Posterior cingulate gyrus (tissue), 11 donors: ENCODE results near the gene CFAP77.

Experiments used
- DNase-seq, 10 donors: peaks; one replicate each; pipeline versions ENCODE4 v3.0.0 to v3.0.0-alpha.2; 2020 to 2021; ENCODE audit warnings: mixed read lengths in 3 of 10
- intact Hi-C: fragments of 100-400 bp; cut with DNase I; formaldehyde crosslinking; loops from one replicate; pipeline ENCODE4 v1.15.1; 2023

Gene CFAP77

GRCh38 chr9:132541870-132542830 lies 132.1 kb downstream of the CFAP77 start:
- DNase-seq, result peak in 2 of 10 donors; percentile 33 to 68

DNA sequence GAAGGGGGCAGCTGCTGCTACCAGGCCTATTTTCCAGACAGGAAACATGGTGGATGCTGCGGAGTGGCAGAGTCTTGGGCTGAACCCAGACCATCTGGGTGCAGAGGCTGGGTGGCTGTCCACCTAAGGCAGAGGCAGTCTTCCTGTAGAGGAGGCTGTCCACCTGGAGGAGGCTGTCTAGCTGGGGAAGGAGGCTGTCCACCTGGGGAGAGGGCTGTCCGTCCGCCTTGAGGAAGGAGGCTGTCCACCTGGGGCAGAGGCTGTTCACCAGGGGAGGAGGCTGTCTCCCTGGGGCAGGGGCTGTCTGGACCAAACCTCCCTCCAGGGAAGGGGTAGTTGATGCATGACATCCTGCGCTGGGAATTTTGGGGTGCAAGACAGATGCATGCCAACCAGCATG lies 133.2 kb downstream of the CFAP77 start:
- intact Hi-C loops, result no loop called here

More at GRCh38 chr9:132541870-132542830, 132.1 kb downstream of the CFAP77 start:
- intact Hi-C loops, result no loop called here

GRCh38 chr9:132543960-132544359 lies 133.9 kb downstream of the CFAP77 start:
- DNase-seq, result peak in 2 of 10 donors; percentile 30 to 80
- intact Hi-C loops, result no loop called here

More for the DNA sequence above, 133.2 kb downstream of the CFAP77 start:
- peak in 2 of 10 donors; percentile 9 to 58 for DNase-seq

GRCh38 chr9:132545578-132545977 lies 135.6 kb downstream of the CFAP77 start:
- DNase-seq, result peak in 2 of 10 donors; percentile 8 to 46
- intact Hi-C loops, result no loop called here

GRCh38 chr9:132546148-132547051 lies 136.4 kb downstream of the CFAP77 start:
- peak in 2 of 10 donors; percentile 55 to 64 for DNase-seq
- intact Hi-C loops, result no loop called here

GRCh38 chr9:132547052-132547431 lies 137.0 kb downstream of the CFAP77 start:
- intact Hi-C loops, result no loop called here
- DNase-seq, result no peak

DNA sequence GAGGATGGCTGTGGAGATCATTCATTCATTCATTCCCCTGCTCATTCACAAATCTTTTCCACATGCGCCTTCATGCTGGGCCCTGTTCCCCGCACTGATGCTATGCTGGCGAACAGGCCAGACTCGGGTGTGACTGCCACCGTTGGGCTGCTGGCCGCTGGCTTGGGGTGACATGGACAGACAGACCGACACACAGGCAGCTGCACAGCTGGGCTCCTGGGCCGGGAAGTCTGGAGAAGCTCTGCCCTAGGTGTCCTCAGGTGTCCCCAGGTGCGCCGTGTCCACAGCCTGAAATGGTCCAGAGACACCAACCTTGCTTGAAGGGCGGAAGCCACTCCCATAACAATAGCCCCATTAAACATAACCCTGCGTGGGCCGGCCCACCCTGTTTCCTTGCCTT lies 137.4 kb downstream of the CFAP77 start:
- intact Hi-C loops, result no loop called here

GRCh38 chr9:132547976-132548730 lies 138.1 kb downstream of the CFAP77 start:
- intact Hi-C loops, result no loop called here
- DNase-seq, result peak in 2 of 10 donors; percentile 27 to 29

More for the DNA sequence above, 137.4 kb downstream of the CFAP77 start:
- peak in 2 of 10 donors; percentile 37 to 71 for DNase-seq

DNA sequence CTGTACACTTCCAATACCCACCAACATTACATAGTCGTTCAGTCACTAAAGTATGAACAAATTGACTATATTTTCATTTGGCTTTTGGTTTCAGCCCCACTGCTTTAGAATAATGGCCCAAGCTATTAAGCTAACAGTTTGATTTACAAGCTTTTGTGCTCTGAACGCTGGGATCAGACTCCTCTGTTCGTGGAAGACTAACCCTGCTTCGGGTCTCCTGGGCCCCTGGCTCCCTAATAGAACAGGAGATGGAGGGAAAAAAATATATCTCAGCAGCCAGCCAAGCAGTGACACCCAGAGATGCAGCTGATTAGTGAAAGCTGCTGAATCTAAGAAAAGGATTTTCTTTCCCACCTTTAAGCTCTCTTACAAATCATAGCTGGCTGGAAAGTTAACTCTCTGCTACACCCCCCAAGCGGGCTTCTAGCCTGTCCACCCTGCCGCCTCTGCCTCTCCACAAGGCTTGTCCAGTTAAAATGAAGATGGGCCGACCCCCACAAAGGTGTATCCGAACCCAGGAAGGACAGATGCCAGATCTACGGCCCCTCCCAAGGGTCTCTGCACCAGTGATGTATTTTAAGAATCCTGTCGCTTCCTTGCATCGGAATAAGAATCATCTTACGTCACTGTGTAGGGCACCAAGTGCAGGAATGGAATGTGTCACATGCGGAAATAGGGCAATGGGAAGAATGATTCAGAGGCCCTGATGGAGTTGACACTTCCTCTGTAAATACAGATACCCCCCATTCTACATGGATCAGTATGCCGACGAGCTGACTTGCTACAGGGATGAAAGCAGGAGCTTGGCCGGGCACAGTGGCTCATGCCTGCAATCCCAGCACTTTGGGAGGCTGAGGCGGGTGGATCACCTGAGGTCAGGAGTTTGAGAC lies 139.0 kb downstream of the CFAP77 start:
- DNase-seq, result peak in 2 of 10 donors; percentile 12 to 31
- intact Hi-C loops, result no loop called here

DNA sequence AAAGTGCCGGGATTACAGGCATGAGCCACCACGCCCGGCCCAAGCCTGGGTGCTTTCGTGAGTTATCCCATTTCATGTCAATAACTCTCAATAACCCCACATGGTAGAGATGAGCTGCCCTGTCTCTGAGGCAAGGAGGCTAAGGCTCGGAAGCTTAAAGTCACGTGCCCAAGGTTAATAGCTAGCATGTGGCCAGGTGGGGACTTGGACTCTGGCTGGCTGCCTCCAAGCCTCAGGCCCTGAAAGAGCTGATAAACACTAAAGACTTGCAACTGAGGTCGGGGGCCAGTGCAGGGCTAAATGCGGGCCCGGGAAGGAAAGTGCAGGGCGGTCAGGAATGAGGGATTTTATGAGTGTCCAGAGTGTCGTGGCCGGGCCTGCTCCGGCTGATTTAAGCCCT lies 141.5 kb downstream of the CFAP77 start:
- intact Hi-C loops, result no loop called here
- peak in 3 of 10 donors; percentile 23 to 40 (median 25) for DNase-seq

DNA sequence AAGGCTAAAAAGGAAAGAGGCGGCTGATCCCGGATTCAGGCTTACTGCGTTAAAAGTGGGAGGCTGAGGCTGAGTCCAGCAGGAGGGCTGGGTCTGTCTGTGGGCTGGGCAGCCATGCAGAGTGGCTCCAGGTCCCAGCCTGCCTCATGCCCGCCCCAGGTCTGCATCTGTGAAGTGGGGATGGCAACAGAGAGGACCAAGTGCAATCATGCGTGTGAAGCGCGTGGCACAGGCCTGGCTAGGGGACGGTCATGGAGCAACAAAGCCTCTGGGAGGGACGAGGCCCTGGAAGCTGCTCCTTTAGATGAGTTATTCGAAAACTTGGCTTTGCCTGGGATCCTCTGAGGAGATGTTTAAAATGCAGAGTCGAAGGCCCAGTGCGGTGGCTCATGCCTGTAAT lies 142.0 kb downstream of the CFAP77 start:
- intact Hi-C loops, result no loop called here
- peak in 3 of 10 donors; percentile 55 to 73 (median 66) for DNase-seq

DNA sequence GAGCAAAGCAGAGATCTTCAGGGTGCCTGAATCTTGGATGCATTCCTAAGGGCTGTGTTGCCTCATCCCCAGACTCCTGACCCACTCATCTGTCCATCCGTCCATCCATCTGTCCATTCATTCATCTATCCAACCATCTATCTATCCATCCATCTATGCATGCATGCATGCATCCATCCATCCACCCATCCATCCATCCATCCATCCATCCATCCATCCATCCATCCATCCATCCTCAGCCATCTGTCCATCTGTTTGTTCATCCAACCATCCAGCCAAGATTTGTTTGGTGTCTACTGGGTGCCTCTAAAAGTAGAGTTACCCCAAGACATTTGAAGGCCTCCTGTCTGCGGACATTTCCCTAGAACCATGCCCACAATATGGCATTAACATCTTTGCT lies 144.7 kb downstream of the CFAP77 start:
- intact Hi-C loops, result no loop called here
- DNase-seq, result peak in 2 of 10 donors; percentile 0 to 3

GRCh38 chr9:132555528-132555927 lies 145.5 kb downstream of the CFAP77 start:
- intact Hi-C loops, result no loop called here
- DNase-seq, result peak in 1 of 10 donors; percentile 11

DNA sequence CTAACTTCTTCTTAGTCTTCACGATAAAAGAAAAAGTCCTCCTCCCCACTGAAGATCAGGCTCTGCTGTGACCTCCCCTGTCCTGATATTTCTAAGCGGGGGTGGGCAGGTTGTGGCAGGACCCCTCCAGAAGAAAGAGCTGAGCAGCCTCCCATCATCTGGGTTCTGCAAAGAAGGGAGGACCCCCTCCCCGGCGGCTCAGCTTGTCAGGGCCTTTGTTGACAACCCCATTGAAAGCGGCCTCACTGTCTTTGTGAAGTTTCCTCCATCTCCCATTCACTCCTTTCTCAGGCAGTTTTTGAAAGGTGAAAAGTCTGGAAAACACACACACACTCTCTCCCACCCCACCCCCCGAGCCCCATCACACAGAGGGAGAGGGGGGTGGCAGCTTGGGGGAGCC lies 146.2 kb downstream of the CFAP77 start:
- DNase-seq, result peak in 1 of 10 donors; percentile 55
- intact Hi-C loops, result no loop called here

DNA sequence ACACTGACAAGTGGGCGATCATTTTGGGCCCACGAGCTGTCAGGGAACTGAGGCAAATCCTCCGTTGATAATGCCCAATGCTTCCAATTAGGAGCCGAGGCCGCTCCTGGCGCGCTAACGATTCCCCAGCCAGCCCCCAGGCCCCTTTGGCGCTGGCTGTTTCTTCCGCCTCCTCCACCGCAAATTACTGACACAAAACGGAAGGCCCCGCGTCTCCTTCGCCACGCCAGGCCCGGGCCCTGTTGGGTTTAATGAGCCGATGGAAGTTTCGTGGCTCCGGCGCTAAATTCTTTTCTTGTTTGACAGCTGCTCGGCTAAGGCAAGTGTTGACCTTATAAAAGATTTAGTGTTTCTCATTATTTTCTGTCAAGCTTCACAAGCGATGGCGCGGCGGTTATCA lies 146.7 kb downstream of the CFAP77 start:
- intact Hi-C loops, result no loop called here
- peak in 2 of 10 donors; percentile 40 to 56 for DNase-seq

GRCh38 chr9:132557159-132557558 lies 147.1 kb downstream of the CFAP77 start:
- DNase-seq, result peak in 2 of 10 donors; percentile 22 to 55
- intact Hi-C loops, result no loop called here

- intact Hi-C loops, result no loop called here
- DNase-seq, result no peak
These were observed 149.7 kb downstream of the CFAP77 start for GRCh38 chr9:132559711-132560110.

- intact Hi-C loops, result no loop called here
These were observed 150.7 kb downstream of the CFAP77 start for GRCh38 chr9:132560616-132561202.

GRCh38 chr9:132562306-132562573 lies 152.2 kb downstream of the CFAP77 start:
- DNase-seq, result peak in 1 of 10 donors; percentile 25
- intact Hi-C loops, result no loop called here

More at GRCh38 chr9:132560616-132561202, 150.7 kb downstream of the CFAP77 start:
- peak in 2 of 10 donors; percentile 42 to 44 for DNase-seq
